GM21360 (cell line): ENCODE measurements around the gene NPB.

Source experiments
- ATAC-seq: cut with Tn5 transposase; IDR thresholded peaks from one replicate; pipeline ENCODE4 v1.9.1; 2021; ENCODE audit warnings: mild to moderate bottlenecking, moderate library complexity; ENCODE audit not compliant: unreplicated experiment

NPB gene

GRCh38 chr17:81898885-81899284 lies 3.2 kb upstream of the NPB start:
- ATAC-seq, result no peak

GRCh38 chr17:81899514-81900166 lies 2.4 kb upstream of the NPB start:
- no peak for ATAC-seq

DNA sequence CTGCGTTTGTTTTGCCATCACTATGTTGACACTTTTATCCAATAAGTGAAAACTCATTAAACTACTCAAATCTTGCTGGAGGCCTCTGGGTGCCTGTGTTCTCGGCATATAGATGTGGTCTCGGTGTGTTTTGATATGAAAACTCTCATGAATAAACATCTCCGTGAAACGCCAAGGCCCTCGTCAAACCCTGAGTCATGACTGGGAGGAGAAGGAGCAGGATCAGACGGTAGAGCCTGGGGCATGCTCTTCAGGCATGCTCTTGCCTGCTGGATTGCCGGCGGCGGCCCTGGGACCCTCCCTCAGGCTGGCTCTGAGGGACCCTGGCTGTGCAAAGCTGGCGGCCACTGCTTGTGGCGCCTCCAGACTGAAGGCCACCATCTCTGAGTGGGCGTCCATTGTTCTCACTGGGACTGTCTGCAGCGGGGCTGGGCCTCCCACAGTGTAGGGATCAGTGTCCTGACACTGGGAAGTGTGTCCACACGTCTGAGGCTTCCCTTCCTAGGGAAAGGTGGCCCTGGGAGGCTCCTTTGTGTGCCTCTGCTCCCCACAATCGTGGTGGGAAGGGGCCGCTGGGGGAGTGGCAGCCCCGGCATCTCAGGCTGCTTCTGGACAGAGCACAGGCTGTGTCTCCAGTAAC lies 1.7 kb upstream of the NPB start:
- no peak for ATAC-seq

GRCh38 chr17:81901167-81902022 lies 643 bp upstream of the NPB start:
- no peak for ATAC-seq

DNA sequence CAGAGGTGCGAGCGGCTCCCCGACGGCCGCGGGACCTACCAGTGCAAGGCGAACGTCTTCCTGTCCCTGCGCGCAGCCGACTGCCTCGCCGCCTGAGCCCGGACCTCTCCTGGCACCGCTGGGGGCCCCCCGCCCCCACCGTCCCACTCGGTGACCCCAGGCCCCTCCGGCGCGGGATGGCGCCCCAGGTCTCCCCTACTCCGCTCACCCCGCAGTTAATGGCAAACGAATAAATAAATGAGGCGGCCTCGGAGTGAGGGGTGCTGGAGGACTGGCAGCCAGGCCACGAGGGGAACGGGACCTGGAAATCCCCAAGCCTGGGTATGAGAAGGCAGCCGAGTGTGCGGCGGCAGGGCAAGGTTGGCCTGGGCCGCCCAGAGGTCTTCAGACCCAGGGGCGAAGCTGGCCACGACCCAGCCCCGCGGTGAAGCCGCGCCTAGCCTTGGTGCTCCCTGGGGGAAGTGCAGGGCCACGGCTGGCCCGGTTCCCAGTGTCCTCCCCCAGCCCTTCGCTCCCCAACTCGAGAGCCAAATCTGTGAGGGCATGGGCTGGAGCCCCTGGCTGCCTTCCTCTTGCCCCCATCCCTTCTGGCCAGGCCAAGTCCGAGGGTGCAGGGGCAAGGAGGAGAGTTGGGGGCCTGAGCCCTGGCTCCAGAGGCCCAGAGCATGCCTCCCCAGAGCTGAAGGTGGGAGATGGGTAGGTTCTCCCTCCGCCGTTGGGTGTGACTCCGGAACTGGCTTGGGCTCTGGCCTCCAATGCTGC lies 796 bp downstream of the NPB start:
- no peak for ATAC-seq

GRCh38 chr17:81903415-81903831 lies 1.4 kb downstream of the NPB start:
- no peak for ATAC-seq

DNA sequence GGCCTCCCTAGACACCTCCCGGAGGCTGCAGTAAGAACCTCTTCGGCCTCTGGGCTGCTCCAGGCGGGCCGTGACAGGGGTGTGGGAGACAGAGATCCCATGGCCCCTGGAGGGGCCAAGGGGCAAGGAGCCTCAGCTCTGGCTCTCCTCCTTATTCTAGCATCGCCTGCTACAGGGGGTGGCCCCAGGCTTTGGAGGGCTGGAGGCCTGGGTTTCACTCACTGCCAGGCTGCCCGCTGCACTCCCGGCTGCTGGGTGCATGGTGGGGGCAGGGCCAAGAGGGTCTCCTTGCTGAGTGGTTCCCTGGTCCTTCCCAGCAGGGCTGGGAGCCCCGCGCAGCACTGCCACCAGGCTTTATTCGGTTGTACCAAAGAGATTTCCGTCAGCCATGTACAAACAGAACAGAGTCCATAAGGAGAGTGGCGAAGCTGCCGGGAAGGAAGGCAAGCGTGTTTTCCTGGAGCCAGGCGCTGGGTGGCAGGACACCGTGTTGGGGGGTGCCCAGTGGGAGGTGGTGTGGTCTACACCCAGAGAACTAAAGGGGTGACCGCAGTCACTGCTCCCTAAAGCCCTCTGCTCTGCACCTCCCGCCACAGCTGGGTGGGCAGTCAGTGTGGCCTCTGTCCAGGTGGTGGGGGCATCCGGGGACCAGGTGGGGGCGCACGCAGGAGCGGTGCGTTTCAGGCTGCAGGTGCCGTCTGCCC lies 2.0 kb downstream of the NPB start:
- no peak for ATAC-seq

DNA sequence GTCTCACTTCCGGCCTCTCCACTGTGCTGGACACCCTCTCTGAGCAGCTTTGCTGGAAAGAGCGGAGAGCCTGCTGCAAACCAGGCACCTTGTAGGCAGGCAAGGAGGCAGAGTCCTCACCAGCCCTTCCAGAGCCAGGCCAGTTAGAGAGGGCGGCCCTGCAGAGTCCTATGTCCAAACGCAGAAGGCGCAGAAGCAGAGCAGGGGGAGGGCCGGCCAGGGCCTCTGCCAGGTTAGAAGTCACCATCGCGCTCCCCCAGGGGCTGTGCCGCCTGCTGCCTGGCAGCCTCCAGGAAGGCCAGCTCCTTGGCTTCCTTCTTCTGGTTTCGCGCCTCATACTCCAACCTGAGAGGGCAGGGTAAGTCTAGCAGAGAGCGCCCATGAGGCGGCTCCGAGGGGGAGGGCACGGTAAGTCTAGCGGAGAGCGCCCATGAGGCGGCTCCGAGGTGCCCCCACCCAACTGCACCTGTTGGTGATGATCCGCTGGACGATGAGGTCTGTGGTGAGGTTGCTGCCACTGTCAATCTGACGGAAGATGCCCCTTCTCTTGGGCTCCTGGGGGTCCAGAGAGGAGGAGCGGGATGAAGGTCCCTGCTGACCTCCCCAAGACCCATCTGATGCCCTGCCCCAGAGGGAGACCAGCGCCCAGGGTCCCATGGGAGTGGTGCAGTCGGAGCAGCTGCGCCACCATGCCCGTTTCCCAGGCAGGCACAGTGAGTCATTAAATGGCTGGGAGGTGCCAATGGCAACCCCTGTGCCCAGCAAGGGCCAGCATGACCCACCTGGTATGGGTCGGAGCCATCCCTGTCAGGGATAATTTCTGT lies 2.8 kb downstream of the NPB start:
- no peak for ATAC-seq

DNA sequence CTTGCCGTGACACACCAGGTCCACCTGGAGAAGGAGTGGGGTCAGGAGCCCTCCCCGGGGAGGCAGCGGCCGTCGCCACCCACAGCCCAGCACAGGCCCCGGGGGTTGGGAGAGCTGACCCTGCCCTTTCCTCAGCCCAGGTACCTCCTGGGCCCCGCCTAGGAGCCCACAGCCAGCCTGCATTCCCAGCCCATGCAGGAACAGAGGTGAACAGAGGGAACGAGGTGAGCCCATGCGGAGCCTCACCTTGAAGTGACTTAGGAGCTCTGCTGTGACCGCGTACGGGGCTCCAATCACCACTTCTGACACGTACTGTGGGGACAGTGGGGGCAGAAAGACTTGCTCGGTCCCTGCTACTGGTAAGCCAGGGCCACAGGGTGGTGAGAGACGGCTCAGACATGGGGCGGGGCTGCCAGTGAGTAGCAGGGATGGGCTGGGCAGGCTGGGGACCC lies 3.4 kb downstream of the NPB start:
- no peak for ATAC-seq

- ATAC-seq, result no peak
These were observed 4.0 kb downstream of the NPB start for GRCh38 chr17:81905993-81906392.

DNA sequence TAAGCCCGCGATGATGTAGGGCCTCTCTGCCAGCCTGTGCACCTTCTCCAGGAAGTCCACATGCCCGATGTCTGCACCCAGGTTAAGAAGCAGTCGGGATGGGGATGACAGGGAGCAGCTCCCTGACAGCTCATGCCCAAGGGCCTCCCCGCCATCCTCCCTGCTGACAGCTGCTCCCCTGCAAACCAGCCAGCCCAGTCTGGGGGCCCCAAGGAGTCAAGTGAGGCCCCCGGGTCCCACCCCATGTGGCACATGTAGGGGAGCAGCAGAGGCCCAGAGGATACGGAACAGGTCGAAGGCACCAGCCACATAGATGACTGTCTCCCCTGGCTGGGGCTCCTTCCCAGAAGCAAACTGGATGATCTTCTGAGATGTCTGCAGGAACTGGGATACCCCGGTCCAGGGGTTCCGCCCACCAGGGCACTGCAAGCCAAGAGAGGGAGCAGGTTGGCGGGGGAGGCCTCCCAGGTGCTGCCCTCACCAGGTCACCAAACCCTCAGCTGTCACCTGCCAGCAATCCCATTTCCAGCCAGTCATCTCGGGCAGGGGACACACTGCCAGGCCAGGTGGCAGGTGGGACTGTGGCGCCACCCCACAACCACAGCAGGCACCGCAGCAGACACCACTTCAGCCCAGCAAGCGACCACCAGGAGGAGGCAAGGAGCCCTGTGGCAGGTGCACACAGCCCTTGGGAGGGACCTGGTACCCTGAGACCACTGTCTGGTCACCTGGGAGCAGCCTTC lies 4.6 kb downstream of the NPB start:
- no peak for ATAC-seq

- no peak for ATAC-seq
These were observed 5.4 kb downstream of the NPB start for GRCh38 chr17:81907219-81908145.

GRCh38 chr17:81908793-81909192 lies 6.8 kb downstream of the NPB start:
- no peak for ATAC-seq

DNA sequence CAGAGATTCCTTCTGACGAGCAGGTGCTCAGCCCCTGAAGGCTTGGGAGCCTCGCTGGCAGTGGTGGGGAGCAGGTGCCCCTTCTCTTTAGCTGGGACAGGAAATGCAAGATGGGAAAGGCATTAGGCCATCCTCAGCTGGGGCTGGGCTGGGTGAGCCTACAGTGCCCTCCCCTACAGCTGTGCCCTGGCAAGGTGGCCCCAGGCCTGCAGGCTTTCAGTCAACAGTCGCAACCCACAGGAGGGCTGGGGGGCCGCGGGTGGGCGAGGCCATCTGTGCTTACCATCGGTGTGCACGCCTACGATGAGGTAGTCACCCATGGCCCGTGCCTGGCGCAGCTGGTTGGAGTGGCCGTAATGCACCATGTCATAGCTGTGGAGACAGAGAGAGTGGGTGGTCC lies 7.2 kb downstream of the NPB start:
- no peak for ATAC-seq

DNA sequence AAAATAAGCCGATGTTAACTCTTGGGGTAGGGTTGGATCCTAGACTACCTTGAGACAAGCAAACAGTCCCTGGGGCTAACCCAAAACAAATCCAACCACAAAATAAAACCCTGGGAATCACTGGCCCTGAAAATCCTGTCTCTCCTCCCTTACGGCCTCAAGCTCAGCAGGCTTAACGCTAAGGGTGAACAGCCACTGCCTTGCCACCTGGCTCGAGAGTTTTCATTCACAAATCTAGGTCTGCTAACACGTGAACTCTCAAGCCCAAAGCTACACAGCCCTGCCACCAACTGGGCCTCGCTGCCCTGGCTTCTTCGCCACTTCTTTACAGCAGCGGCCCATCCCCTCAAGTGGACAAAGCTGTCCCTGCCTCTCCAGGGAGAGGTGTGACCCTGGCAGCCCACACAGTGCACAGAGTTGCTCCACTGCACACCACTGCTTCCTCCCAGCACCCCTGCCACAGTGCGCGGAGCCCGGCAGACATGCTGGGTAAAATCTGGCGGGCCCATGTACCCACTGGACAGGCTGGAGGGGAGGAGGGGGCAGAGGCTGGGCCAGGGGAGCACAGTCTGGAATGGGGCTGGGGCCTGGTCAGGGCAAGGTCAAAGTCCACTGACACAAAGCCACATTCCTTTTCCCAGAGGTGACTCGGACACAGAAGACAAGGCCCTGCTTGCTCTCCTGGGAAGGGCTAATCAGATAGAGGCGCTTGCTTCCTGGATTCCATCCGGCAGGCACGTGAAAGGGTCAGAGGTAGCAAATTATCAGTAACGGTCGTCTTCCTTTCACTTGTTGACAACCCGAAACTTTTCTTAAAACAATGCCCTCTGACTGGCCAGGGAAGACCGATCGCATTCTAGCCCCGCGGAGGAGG lies 8.2 kb downstream of the NPB start:
- no peak for ATAC-seq

DNA sequence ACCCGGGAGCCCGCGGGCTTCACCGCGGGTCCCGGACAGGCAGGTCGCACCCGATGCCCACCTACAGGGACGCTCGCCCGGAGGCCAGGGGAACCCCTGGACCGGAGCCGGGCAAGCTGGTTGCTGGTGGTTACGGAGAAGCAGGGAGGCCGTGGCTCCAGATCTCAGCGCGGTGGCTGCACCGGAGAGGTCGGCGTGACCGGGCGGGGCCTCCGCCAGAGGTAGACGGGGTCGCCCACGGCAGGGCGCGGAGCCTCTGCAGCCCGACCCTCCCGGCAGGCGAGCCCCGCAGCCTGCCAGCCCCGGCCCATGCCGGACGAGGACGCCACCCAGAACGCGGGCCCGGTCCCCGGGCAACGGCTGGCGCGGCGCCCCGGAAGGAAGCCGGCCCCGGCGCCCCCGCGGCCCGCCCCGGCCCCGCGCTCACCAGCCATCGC lies 8.8 kb downstream of the NPB start:
- peak; percentile 17 for ATAC-seq
